ENCODE measurements around the gene EHD1. TPM values are rescaled to one million over a fixed set of nuclear protein-coding genes. Genes with fewer than 3 reads are reported as not detected.
A peak's percentile ranks its signal among the peaks of the same experiment; 100 is the strongest.

EHD1 gene
- total and polyA plus RNA-seq, 3 donors from 2014 or later: 230 to 455 (median 328) TPM

GRCh38 chr11:64845129-64845775 is 33.2 kb downstream of the EHD1 start:
- no peak for TF ChIP-seq CTCF (IDR thresholded peaks at IDR 0.05)
- Histone ChIP-seq H3K27me3 (no peaks in the 10 kb centered on the region), H3K4me1 (peaks cover 6% of the 10 kb centered on the region), H3K9me3 (no peaks in the 10 kb centered on the region), H3K36me3 (ENCODE audit: low read depth, missing control alignments) (no peaks in the 10 kb centered on the region), H3K4me3 (peak overlapping the region; percentile 49 to 58), H3K27ac (peak overlapping the region in 1 of 2 donors; percentile 19)
- WGBS, 2 donors: 14 to 17% methylated on average over 9 of the region's 9 CpGs
- DNase-seq: no peak
- intact Hi-C loops (cut with DNase I; ENCODE audit: low total_unique reads): loop anchor here (5.0 to 10.0 kb wide), 2 partner anchors 47 to 170 kb away; partner anchors contain the start of gene ARL2

GRCh38 chr11:64844330-64845128 is 33.9 kb downstream of the EHD1 start, which contains the start of gene CDC42BPG:
CDC42BPG (minus strand) TSS chr11:64844653; CDS start chr11:64844569, 84 bp downstream.
- peak; percentile 77 for DNase-seq
- peak within 1 kb of the TSS in 1 of 2 donors; percentile 19 for H3K27ac ChIP-seq
- H3K4me3 ChIP-seq: peak within 1 kb of the TSS; percentile 49 to 58
- intact Hi-C loops (cut with DNase I; ENCODE audit: low total_unique reads): loop anchor here (5.0 to 10.0 kb wide), 2 partner anchors 48 to 170 kb away; partner anchors contain the start of gene ARL2
- no peaks in the 10 kb centered on the region for H3K27me3 ChIP-seq
- H3K9me3 ChIP-seq: no peaks in the 10 kb centered on the region
- H3K4me1 ChIP-seq: peaks cover 6% of the 10 kb centered on the region
- TF ChIP-seq POLR2A (IDR thresholded peaks at IDR 0.05) (no peak), CTCF (IDR thresholded peaks at IDR 0.05) (peak; percentile 25 to 65 (median 58))
- no peaks in the 10 kb centered on the region for H3K36me3 ChIP-seq (ENCODE audit: low read depth, missing control alignments)
- WGBS, 2 donors: 2 to 3% methylated on average over 17 to 72 of the region's 96 CpGs

- H3K9me3 ChIP-seq: no peaks in the 10 kb centered on the region
- DNase-seq: no peak
- TF ChIP-seq POLR2A (IDR thresholded peaks at IDR 0.05) (no peak), CTCF (IDR thresholded peaks at IDR 0.05) (no peak)
- intact Hi-C loops (cut with DNase I; ENCODE audit: low total_unique reads): loop anchor here (10.0 kb wide), 1 partner anchor 171 kb away; the partner anchor contains the start of gene ARL2
- peak overlapping the region; percentile 49 to 58 for H3K4me3 ChIP-seq
- peaks cover 6% of the 10 kb centered on the region for H3K4me1 ChIP-seq
- H3K27me3 ChIP-seq: no peaks in the 10 kb centered on the region
- no peak overlapping the region for H3K27ac ChIP-seq
- no peaks in the 10 kb centered on the region for H3K36me3 ChIP-seq (ENCODE audit: low read depth, missing control alignments)
- WGBS, 2 donors: 41 to 50% methylated on average over 17 to 27 of the region's 27 CpGs
These were observed 34.6 kb downstream of the EHD1 start for GRCh38 chr11:64843686-64844329.

GRCh38 chr11:64842851-64843685 is 35.4 kb downstream of the EHD1 start:
- H3K36me3 ChIP-seq (ENCODE audit: low read depth, missing control alignments): no peaks in the 10 kb centered on the region
- intact Hi-C loops (cut with DNase I; ENCODE audit: low total_unique reads): loop anchor here (10.0 kb wide), 1 partner anchor 172 kb away; the partner anchor contains the start of gene ARL2
- DNase-seq: no peak

More at GRCh38 chr11:64842851-64843685, 35.4 kb downstream of the EHD1 start:
- WGBS, 2 donors: 72 to 76% methylated on average over 12 to 19 of the region's 19 CpGs
- Histone ChIP-seq H3K4me3 (no peak overlapping the region), H3K27ac (no peak overlapping the region), H3K27me3 (no peaks in the 10 kb centered on the region), H3K4me1 (peaks cover 6% of the 10 kb centered on the region), H3K9me3 (no peaks in the 10 kb centered on the region)
- TF ChIP-seq CTCF (IDR thresholded peaks at IDR 0.05): no peak
- TF ChIP-seq POLR2A (IDR thresholded peaks at IDR 0.05): no peak

Measured in testis (tissue), 3 donors.